Nephron (organoid): ENCODE measurements around the gene B4GALT3.
A peak's percentile ranks its signal among the peaks of the same experiment; 100 is the strongest.

Experiments
- H3K27ac Mint-ChIP-seq, 3 experiments: 2 replicates each; pipeline ENCODE4 v1.8.0; 2020; ENCODE audit warnings: mixed read lengths in 3 of 3, mild to moderate bottlenecking in 2 of 3, moderate library complexity in 1 of 3
- H3K27me3 Mint-ChIP-seq: 2 replicates; pipeline ENCODE4 v1.8.0; 2021; ENCODE audit warnings: low read depth, mild to moderate bottlenecking, moderate library complexity, mixed read lengths
- H3K36me3 Mint-ChIP-seq: 2 replicates; pipeline ENCODE4 v1.8.0; 2020; ENCODE audit warnings: low read depth, mixed read lengths
- H3K4me1 Mint-ChIP-seq: 2 replicates; pipeline ENCODE4 v1.8.0; 2020; ENCODE audit warnings: mixed read lengths
- H3K4me3 Mint-ChIP-seq, 3 experiments: 2 replicates each; pipeline ENCODE4 v1.8.0; 2020; ENCODE audit warnings: mild to moderate bottlenecking in 3 of 3, mixed read lengths in 3 of 3, moderate library complexity in 2 of 3
- H3K9me3 Mint-ChIP-seq: 2 replicates; pipeline ENCODE4 v1.8.0; 2020; ENCODE audit warnings: mixed read lengths
- TF ChIP-seq, protein P1 (sequence below), 3 experiments: fragments of 200-600 bp; sonication (generic); IDR thresholded peaks; one replicate each; pipeline ENCODE4 v1.5.0; 2021; ENCODE audit warnings: antibody characterized with exemption in 3 of 3; ENCODE audit not compliant: unreplicated experiment in 3 of 3

Gene B4GALT3

GRCh38 chr1:161174911-161175310, 2.4 kb downstream of the B4GALT3 start:
- no peaks in the 10 kb centered on the region for H3K27me3 Mint-ChIP-seq
- H3K9me3 Mint-ChIP-seq, result no peaks in the 10 kb centered on the region
- H3K4me1 Mint-ChIP-seq, result peaks cover 44% of the 10 kb centered on the region
- peaks cover 44% of the 10 kb centered on the region for H3K36me3 Mint-ChIP-seq
- H3K27ac Mint-ChIP-seq, result no peak overlapping the region
- TF ChIP-seq, protein P1, sequence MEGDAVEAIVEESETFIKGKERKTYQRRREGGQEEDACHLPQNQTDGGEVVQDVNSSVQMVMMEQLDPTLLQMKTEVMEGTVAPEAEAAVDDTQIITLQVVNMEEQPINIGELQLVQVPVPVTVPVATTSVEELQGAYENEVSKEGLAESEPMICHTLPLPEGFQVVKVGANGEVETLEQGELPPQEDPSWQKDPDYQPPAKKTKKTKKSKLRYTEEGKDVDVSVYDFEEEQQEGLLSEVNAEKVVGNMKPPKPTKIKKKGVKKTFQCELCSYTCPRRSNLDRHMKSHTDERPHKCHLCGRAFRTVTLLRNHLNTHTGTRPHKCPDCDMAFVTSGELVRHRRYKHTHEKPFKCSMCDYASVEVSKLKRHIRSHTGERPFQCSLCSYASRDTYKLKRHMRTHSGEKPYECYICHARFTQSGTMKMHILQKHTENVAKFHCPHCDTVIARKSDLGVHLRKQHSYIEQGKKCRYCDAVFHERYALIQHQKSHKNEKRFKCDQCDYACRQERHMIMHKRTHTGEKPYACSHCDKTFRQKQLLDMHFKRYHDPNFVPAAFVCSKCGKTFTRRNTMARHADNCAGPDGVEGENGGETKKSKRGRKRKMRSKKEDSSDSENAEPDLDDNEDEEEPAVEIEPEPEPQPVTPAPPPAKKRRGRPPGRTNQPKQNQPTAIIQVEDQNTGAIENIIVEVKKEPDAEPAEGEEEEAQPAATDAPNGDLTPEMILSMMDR (IDR thresholded peaks at IDR 0.05; ENCODE audit: unreplicated experiment in 3 of 3), result no peak
- peak overlapping the region; percentile 53 to 100 (median 100) for H3K4me3 Mint-ChIP-seq

DNA sequence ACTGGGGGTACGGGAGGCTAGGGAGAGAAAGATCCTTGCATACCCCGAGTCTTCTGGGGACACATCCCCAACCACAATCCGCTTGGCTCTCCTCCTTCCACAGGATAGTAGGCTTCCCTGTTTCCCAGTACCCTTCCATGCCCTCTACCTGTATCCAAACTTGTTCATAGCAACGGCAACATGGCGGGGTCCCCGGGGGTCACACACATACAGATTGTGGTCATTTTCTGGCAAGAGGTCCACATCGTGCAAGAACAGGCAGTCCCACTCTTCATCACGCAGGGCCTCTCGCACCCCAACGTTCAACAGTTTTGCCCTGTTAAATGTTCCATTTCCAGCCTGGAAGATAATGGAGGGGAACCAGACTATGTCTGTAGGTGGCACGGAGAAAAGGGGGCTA, 3.6 kb downstream of the B4GALT3 start:
- no peak overlapping the region for H3K27ac Mint-ChIP-seq
- H3K27me3 Mint-ChIP-seq, result no peaks in the 10 kb centered on the region
- peak overlapping the region; percentile 15 to 28 (median 26) for H3K4me3 Mint-ChIP-seq
- peaks cover 44% of the 10 kb centered on the region for H3K4me1 Mint-ChIP-seq
- peaks cover 49% of the 10 kb centered on the region for H3K36me3 Mint-ChIP-seq
- no peaks in the 10 kb centered on the region for H3K9me3 Mint-ChIP-seq
- TF ChIP-seq, protein P1 (IDR thresholded peaks at IDR 0.05; ENCODE audit: unreplicated experiment in 3 of 3), result no peak

GRCh38 chr1:161172776-161173376, 4.4 kb downstream of the B4GALT3 start:
- peak overlapping the region in 1 of 3 experiments; percentile 60 for H3K4me3 Mint-ChIP-seq
- TF ChIP-seq, protein P1 (IDR thresholded peaks at IDR 0.05; ENCODE audit: unreplicated experiment in 3 of 3), result no peak
- H3K9me3 Mint-ChIP-seq, result no peaks in the 10 kb centered on the region
- peak overlapping the region in 1 of 3 experiments; percentile 48 for H3K27ac Mint-ChIP-seq
- H3K36me3 Mint-ChIP-seq, result peaks cover 49% of the 10 kb centered on the region
- peaks cover 45% of the 10 kb centered on the region for H3K4me1 Mint-ChIP-seq
- H3K27me3 Mint-ChIP-seq, result no peaks in the 10 kb centered on the region

- Mint-ChIP-seq H3K27ac (no peak overlapping the region), H3K9me3 (no peaks in the 10 kb centered on the region), H3K27me3 (no peaks in the 10 kb centered on the region), H3K4me1 (peaks cover 40% of the 10 kb centered on the region), H3K4me3 (peak overlapping the region in 2 of 3 experiments; percentile 45 to 60), H3K36me3 (peaks cover 49% of the 10 kb centered on the region)
- TF ChIP-seq, protein P1 (IDR thresholded peaks at IDR 0.05; ENCODE audit: unreplicated experiment in 3 of 3), result no peak
These were observed 5.0 kb downstream of the B4GALT3 start for GRCh38 chr1:161172349-161172748.

- H3K27me3 Mint-ChIP-seq, result no peaks in the 10 kb centered on the region
- H3K4me3 Mint-ChIP-seq, result no peak overlapping the region
- no peak overlapping the region for H3K27ac Mint-ChIP-seq
- peaks cover 49% of the 10 kb centered on the region for H3K36me3 Mint-ChIP-seq
- TF ChIP-seq, protein P1 (IDR thresholded peaks at IDR 0.05; ENCODE audit: unreplicated experiment in 3 of 3), result no peak
- H3K4me1 Mint-ChIP-seq, result peaks cover 36% of the 10 kb centered on the region
- H3K9me3 Mint-ChIP-seq, result no peaks in the 10 kb centered on the region
These were observed 5.6 kb downstream of the B4GALT3 start for GRCh38 chr1:161171696-161172095.

- Mint-ChIP-seq H3K4me3 (peak overlapping the region in 1 of 3 experiments; percentile 14), H3K4me1 (peaks cover 33% of the 10 kb centered on the region), H3K36me3 (peaks cover 49% of the 10 kb centered on the region), H3K9me3 (no peaks in the 10 kb centered on the region), H3K27me3 (no peaks in the 10 kb centered on the region), H3K27ac (no peak overlapping the region)
- TF ChIP-seq, protein P1 (IDR thresholded peaks at IDR 0.05; ENCODE audit: unreplicated experiment in 3 of 3), result no peak
These were observed 6.1 kb downstream of the B4GALT3 start for GRCh38 chr1:161171191-161171590.
